Thyroid gland (tissue), 4 donors: ENCODE measurements around the gene SNAPC1. TPM values are rescaled to one million over a fixed set of nuclear protein-coding genes. Genes with fewer than 3 reads are reported as not detected.

Experiments
- DNase-seq, 2 donors: peaks; one replicate each; pipeline ENCODE4 v3.0.0-alpha.2; 2019
- H3K27ac ChIP-seq, 3 donors: fragments of 200-600 bp; sonication (generic); 1 replicate in 2 of 3; 2 replicates in 1 of 3; pipeline ENCODE4 v1.5.1; 2016 to 2019; ENCODE audit warnings: mild to moderate bottlenecking in 1 of 3, moderate library complexity in 1 of 3
- H3K27me3 ChIP-seq: fragments of 200-600 bp; sonication (generic); one replicate; pipeline ENCODE4 v1.5.1; 2019
- H3K36me3 ChIP-seq, 2 donors: fragments of 200-600 bp; sonication (generic); one replicate each; pipeline ENCODE4 v1.5.1; 2016 to 2019
- H3K4me1 ChIP-seq, 2 donors: fragments of 200-600 bp; sonication (generic); one replicate each; pipeline ENCODE4 v1.5.1; 2017 to 2019
- H3K4me3 ChIP-seq, 3 donors: fragments of 200-600 bp; sonication (generic); replicated peaks in 1 of 3; 1 replicate in 2 of 3; 2 replicates in 1 of 3; pipeline ENCODE4 v1.5.1; 2016; ENCODE audit warnings: mild to moderate bottlenecking in 1 of 3
- H3K9me3 ChIP-seq: fragments of 200-600 bp; sonication (generic); one replicate; pipeline ENCODE4 v1.5.1; 2017
- POLR2A ChIP-seq, 2 donors: fragments of 450-650 bp; IDR thresholded peaks; one replicate each; pipeline ENCODE4 v1.6.1; 2017; ENCODE audit warnings: antibody characterized with exemption in 2 of 2, mild to moderate bottlenecking in 2 of 2, moderate library complexity in 1 of 2
- whole genome bisulfite sequencing, 2 donors: methylation state at CpG; one replicate each; pipeline ENCODE4 v1.1.5; 2017; 5-methylcytosine and 5-hydroxymethylcytosine counted together
- intact Hi-C: fragments of 100-400 bp; cut with DNase I; formaldehyde crosslinking; loops from one replicate; pipeline ENCODE4 v1.15.1; 2023
- total RNA-seq, 4 donors: library from RNA; depleted of rRNA; stranded (reverse); fragments of >200 nt; gene quantifications; one replicate each; pipeline ENCODE4 v1.2.3, GENCODE V29; 2016
- TF ChIP-seq, protein P1 (sequence below), 6 experiments: fragments of 200-600 bp in 3 of 6; fragments of 450-650 bp in 3 of 6; sonication (generic) in 3 of 6; IDR thresholded peaks; one replicate each; pipeline ENCODE4 v1.5.1; 2016 to 2019; ENCODE audit warnings: antibody characterized with exemption in 6 of 6, mild to moderate bottlenecking in 2 of 6, inconsistent platforms in 1 of 6, moderate library complexity in 1 of 6

Gene SNAPC1
- total RNA-seq, result 1 to 10 TPM; 4.8 to 8.9 (median 6.8) TPM

DNA sequence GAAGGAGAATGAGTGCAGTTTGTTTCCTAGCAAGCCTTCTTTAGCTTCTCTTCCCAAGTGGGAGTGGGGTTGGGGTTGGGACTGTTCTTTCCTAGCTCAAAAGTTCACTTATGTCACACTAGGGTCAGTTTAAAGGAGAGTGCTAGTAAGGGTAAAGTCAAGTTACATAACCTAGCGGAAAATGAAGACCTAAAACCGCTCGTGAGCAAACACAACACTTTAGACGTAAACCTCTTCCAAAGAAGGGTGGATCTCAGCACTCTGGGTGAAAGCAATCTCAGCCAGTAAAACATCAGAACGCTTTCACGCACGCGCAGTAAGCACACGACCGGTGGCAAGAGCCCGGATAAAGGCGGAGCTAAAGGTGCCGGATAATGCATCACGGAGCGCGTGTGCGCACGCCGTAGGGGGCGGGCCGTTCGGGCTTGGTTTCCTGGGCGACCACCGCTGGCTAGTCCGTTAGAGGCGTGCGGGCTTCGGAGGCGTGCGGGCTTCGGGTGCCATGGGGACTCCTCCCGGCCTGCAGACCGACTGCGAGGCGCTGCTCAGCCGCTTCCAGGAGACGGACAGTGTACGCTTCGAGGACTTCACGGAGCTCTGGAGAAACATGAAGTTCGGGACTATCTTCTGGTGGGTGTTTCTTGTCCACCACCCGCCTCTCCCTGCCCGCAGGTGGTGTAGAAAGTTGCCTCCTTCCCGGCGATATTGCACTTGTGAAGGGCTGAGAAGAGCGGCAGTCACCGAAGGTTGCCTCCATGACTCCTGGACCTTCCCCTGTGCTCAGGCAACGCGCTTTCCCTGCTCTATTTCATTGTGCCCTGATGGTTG, at the start of gene SNAPC1:
Gene SNAPC1, plus strand, starts transcription at position 462 of the 828 bp plus-strand sequence. Its CDS starts 41 bp downstream, at position 503.
- intact Hi-C loops, result no loop called here

DNA sequence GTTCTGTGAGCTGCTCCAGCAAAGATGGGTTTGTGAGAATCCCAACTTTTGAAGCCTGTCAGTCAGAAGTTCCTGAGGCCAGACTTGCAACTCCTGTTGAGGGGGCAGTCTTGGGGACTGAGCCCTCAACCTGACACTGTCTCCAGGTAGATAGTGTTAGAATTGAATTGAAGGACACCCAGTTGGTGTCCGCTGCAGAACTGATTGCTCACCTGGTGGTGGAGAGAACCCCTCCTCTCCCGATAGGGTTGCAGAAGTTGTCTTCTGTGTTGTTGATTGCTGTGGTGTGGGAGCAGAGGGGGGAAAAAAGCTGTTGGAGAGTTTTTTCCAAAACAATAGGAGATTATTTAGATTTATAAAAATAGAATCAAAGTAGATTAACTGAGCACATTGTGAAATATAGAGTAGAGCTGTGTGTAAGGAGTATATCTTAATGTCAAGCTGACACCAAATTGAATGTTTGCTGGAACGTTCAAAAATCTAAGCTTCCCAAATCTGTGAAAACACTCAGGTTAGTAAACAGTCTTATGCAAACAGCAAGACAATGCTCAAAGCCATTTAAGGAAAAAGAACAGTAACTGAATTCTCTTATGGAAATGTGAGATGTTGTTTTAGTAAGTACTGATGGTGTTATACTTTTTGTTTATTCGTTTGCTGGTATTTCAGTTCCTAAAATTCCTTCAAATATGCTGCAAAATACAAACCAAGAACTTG, 48.3 kb upstream of the SNAPC1 start:
- intact Hi-C loops, result no loop called here
- H3K4me1 ChIP-seq, result peaks cover 64% of the 10 kb centered on the region in 2 donors
- no peak overlapping the region for H3K4me3 ChIP-seq
- H3K27ac ChIP-seq, result peak overlapping the region in 2 of 3 donors; percentile 57 to 71
- H3K36me3 ChIP-seq, result no peaks in the 10 kb centered on the region
- H3K9me3 ChIP-seq, result no peaks in the 10 kb centered on the region
- H3K27me3 ChIP-seq, result no peaks in the 10 kb centered on the region
- no peak for DNase-seq
- TF ChIP-seq, protein P1, sequence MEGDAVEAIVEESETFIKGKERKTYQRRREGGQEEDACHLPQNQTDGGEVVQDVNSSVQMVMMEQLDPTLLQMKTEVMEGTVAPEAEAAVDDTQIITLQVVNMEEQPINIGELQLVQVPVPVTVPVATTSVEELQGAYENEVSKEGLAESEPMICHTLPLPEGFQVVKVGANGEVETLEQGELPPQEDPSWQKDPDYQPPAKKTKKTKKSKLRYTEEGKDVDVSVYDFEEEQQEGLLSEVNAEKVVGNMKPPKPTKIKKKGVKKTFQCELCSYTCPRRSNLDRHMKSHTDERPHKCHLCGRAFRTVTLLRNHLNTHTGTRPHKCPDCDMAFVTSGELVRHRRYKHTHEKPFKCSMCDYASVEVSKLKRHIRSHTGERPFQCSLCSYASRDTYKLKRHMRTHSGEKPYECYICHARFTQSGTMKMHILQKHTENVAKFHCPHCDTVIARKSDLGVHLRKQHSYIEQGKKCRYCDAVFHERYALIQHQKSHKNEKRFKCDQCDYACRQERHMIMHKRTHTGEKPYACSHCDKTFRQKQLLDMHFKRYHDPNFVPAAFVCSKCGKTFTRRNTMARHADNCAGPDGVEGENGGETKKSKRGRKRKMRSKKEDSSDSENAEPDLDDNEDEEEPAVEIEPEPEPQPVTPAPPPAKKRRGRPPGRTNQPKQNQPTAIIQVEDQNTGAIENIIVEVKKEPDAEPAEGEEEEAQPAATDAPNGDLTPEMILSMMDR (IDR thresholded peaks at IDR 0.05), result no peak
- no peak for TF ChIP-seq POLR2A (IDR thresholded peaks at IDR 0.05)
- 64 to 73% methylated on average over 4 of the region's 4 CpGs for WGBS, 2 donors

More for the DNA sequence above, at the start of gene SNAPC1:
- Histone ChIP-seq H3K9me3 (no peaks in the 10 kb centered on the region), H3K27me3 (no peaks in the 10 kb centered on the region), H3K27ac (peak within 1 kb of the TSS; percentile 86 to 93 (median 91)), H3K4me3 (peak within 1 kb of the TSS; percentile 59 to 81 (median 80)), H3K4me1 (peaks cover 19 to 25% of the 10 kb centered on the region in 2 donors), H3K36me3 (no peaks in the 10 kb centered on the region)
- DNase-seq, result peak; percentile 98
- TF ChIP-seq, protein P1 (IDR thresholded peaks at IDR 0.05), result no peak
- peak; percentile 5 to 98 for TF ChIP-seq POLR2A (IDR thresholded peaks at IDR 0.05)
- WGBS, 2 donors, result 0 to 1% methylated on average over 30 to 33 of the region's 49 CpGs

- intact Hi-C loops, result no loop called here
- peaks cover 0 to 3% of the 10 kb centered on the region in 2 donors for H3K36me3 ChIP-seq
- peaks cover 59% of the 10 kb centered on the region in 2 donors for H3K4me1 ChIP-seq
- no peak for DNase-seq
- H3K9me3 ChIP-seq, result no peaks in the 10 kb centered on the region
- H3K27me3 ChIP-seq, result no peaks in the 10 kb centered on the region
- no peak overlapping the region for H3K4me3 ChIP-seq
- H3K27ac ChIP-seq, result peak overlapping the region in 2 of 3 donors; percentile 2 to 7
- WGBS, 2 donors, result 67 to 92% methylated on average over 1 of the region's 1 CpG
- TF ChIP-seq, protein P1 (IDR thresholded peaks at IDR 0.05), result no peak
These were observed 45.3 kb upstream of the SNAPC1 start for GRCh38 chr14:61716956-61717355.

- WGBS, 2 donors, result 88 to 98% methylated on average over 2 of the region's 2 CpGs
- no peak for DNase-seq
- H3K27ac ChIP-seq, result no peak overlapping the region
- H3K9me3 ChIP-seq, result no peaks in the 10 kb centered on the region
- intact Hi-C loops, result no loop called here
- peaks cover 0 to 9% of the 10 kb centered on the region in 2 donors for H3K36me3 ChIP-seq
- H3K4me1 ChIP-seq, result peaks cover 48 to 51% of the 10 kb centered on the region in 2 donors
- H3K27me3 ChIP-seq, result no peaks in the 10 kb centered on the region
- H3K4me3 ChIP-seq, result no peak overlapping the region
- no peak for TF ChIP-seq POLR2A (IDR thresholded peaks at IDR 0.05)
- TF ChIP-seq, protein P1 (IDR thresholded peaks at IDR 0.05), result no peak
These were observed 44.2 kb upstream of the SNAPC1 start for GRCh38 chr14:61718039-61718438.
